ENCODE measurements around the gene PDZRN4. TPM values are rescaled to one million over a fixed set of nuclear protein-coding genes. Genes with fewer than 3 reads are reported as not detected.
"Not testable (repeated sequence)": the region's sequence is repeated elsewhere in the genome, so short reads cannot be mapped to it uniquely, and the experiment has no call there.

PDZRN4 gene
- total and polyA plus RNA-seq, 2 donors (not counting 3 experiments of a cell fraction or from before 2014, with no cell fraction given) = not detected

GRCh38 chr12:41174602-41175001, 13.5 kb upstream of the PDZRN4 start:
- Histone ChIP-seq H3K27ac (ENCODE audit: insufficient read depth, low read depth, low read length) (no peak overlapping the region), H3K4me3 (replicated peaks in 1 of 3; ENCODE audit: insufficient read depth in 1 of 3, low read depth in 1 of 3, low read length in 3 of 3) (no peak overlapping the region), H3K36me3 (ENCODE audit: control insufficient read depth in 2 of 2, extremely low read depth in 1 of 2, insufficient read depth in 2 of 2, low read length in 2 of 2) (no peaks in the 10 kb centered on the region), H3K27me3 (ENCODE audit: control insufficient read depth in 2 of 2, insufficient read depth in 2 of 2, low read length in 2 of 2) (no peaks in the 10 kb centered on the region), H3K9ac (replicated peaks; ENCODE audit: extremely low read depth, insufficient read depth, low read length) (no peak overlapping the region), H2AFZ (ENCODE audit: low read depth, low read length) (no peak overlapping the region), H3K9me1 (replicated peaks; ENCODE audit: control insufficient read depth, extremely low read depth, insufficient read depth, low read length) (no peaks in the 10 kb centered on the region), H3K79me2 (ENCODE audit: control insufficient read depth, insufficient read depth, low read length) (no peaks in the 10 kb centered on the region), H4K20me1 (replicated peaks; ENCODE audit: control insufficient read depth, extremely low read depth, insufficient read depth, low read length) (no peaks in the 10 kb centered on the region), H3K4me2 (ENCODE audit: insufficient read depth, low read length) (no peak overlapping the region), H3K4me1 (ENCODE audit: control insufficient read depth, extremely low read depth, insufficient read depth, low read length) (no peaks in the 10 kb centered on the region), H3K9me3 (replicated peaks; ENCODE audit: control insufficient read depth, insufficient read depth, low read length) (no peaks in the 10 kb centered on the region)
- BruUV-seq (replicated peaks) = no TSS peak
- dilution Hi-C loops (cut with MboI; ENCODE audit: extremely low pct_ligation_motif_present, low sequenced_read_pairs) = no loop called here
- DNase-seq (ENCODE audit: low read depth, low spot score) (no peak), FAIRE-seq (no peak)
- POLR2A ChIA-PET = no interaction called here
- CTCF ChIA-PET = interaction anchor here (1.3 kb wide), 1 partner anchor 11 kb away, joined by 4 read pairs; no protein-coding TSS in a partner anchor
- TF ChIP-seq CTCF (IDR thresholded peaks at IDR 0.05; ENCODE audit: extremely low read depth in 1 of 2, insufficient read depth in 1 of 2, low read depth in 1 of 2, low read length in 2 of 2) (no peak), MYC (IDR thresholded peaks at IDR 0.05; ENCODE audit: low read depth, low read length) (no peak), MAX (IDR thresholded peaks at IDR 0.05; ENCODE audit: insufficient read depth, insufficient read length) (no peak), EZH2 (IDR thresholded peaks at IDR 0.05; ENCODE audit: borderline replicate concordance, low read depth, low read length, severe bottlenecking) (no peak), GATA2 (IDR thresholded peaks at IDR 0.05; ENCODE audit: insufficient read depth, insufficient read length, low read depth, low read length) (no peak), FOS (IDR thresholded peaks at IDR 0.05; ENCODE audit: borderline replicate concordance, insufficient read depth, low read length) (no peak), JUN (IDR thresholded peaks at IDR 0.05; ENCODE audit: borderline replicate concordance, insufficient read depth, insufficient read length, low read depth) (no peak), POLR2AphosphoS5 (IDR thresholded peaks at IDR 0.05; ENCODE audit: insufficient read depth, low read depth, low read length) (no peak), POLR2A (IDR thresholded peaks at IDR 0.05; ENCODE audit: low read depth, low read length) (no peak)
- intact Hi-C loops (cut with micrococcal nuclease) = no loop called here

- H3K4me1 ChIP-seq (ENCODE audit: control insufficient read depth, extremely low read depth, insufficient read depth, low read length); H2AFZ ChIP-seq (ENCODE audit: low read depth, low read length); H3K4me3 ChIP-seq (replicated peaks in 1 of 3; ENCODE audit: insufficient read depth in 1 of 3, low read depth in 1 of 3, low read length in 3 of 3); H3K9me3 ChIP-seq (replicated peaks; ENCODE audit: control insufficient read depth, insufficient read depth, low read length); H3K36me3 ChIP-seq (ENCODE audit: control insufficient read depth in 2 of 2, extremely low read depth in 1 of 2, insufficient read depth in 2 of 2, low read length in 2 of 2); H4K20me1 ChIP-seq (replicated peaks; ENCODE audit: control insufficient read depth, extremely low read depth, insufficient read depth, low read length); POLR2A ChIA-PET; DNase-seq (ENCODE audit: low read depth, low spot score); H3K79me2 ChIP-seq (ENCODE audit: control insufficient read depth, insufficient read depth, low read length); H3K27ac ChIP-seq (ENCODE audit: insufficient read depth, low read depth, low read length); dilution Hi-C loops (cut with MboI; ENCODE audit: extremely low pct_ligation_motif_present, low sequenced_read_pairs); BruUV-seq (replicated peaks); H3K4me2 ChIP-seq (ENCODE audit: insufficient read depth, low read length); H3K9ac ChIP-seq (replicated peaks; ENCODE audit: extremely low read depth, insufficient read depth, low read length); H3K27me3 ChIP-seq (ENCODE audit: control insufficient read depth in 2 of 2, insufficient read depth in 2 of 2, low read length in 2 of 2); CTCF ChIA-PET; intact Hi-C loops (cut with micrococcal nuclease); H3K9me1 ChIP-seq (replicated peaks; ENCODE audit: control insufficient read depth, extremely low read depth, insufficient read depth, low read length); FAIRE-seq: not testable (repeated sequence)
Observed at GRCh38 chr12:41179507-41179906, 8.6 kb upstream of the PDZRN4 start.
